HepG2 (cell line): ENCODE results near the gene RRAD.

Experiments used
- CEBPB ChIP-seq: IDR thresholded peaks from 2 replicates; pipeline ENCODE4 v1.6.1; 2011; ENCODE audit warnings: low read depth, low read length, improper control_type of control experiment, borderline replicate concordance
- EP300 ChIP-seq, 3 experiments: sonication (generic) in 1 of 3; formaldehyde crosslinking in 1 of 3; IDR thresholded peaks; 2 replicates each; pipeline versions ENCODE4 v1.5.1 to v1.6.1; 2011 to 2020; ENCODE audit warnings: low read depth in 2 of 3, low read length in 2 of 3, borderline replicate concordance in 1 of 3, improper control_type of control experiment in 1 of 3, mild to moderate bottlenecking in 1 of 3, missing genetic modification reagents in 1 of 3, moderate library complexity in 1 of 3
- FOXP1 ChIP-seq, 2 experiments: fragments of 450-650 bp in 1 of 2; IDR thresholded peaks; 2 replicates each; pipeline ENCODE4 v1.6.1; 2017 to 2018; ENCODE audit warnings: antibody characterized with exemption in 1 of 2
- JUN ChIP-seq: sonication (generic); formaldehyde crosslinking; IDR thresholded peaks from 2 replicates; pipeline ENCODE4 v1.4.0; 2020; ENCODE audit warnings: mild to moderate bottlenecking, missing genetic modification reagents
- POLR2A ChIP-seq, 2 experiments: IDR thresholded peaks; 2 replicates each; pipeline ENCODE4 v1.6.1; 2011; ENCODE audit warnings: low read depth in 2 of 2, low read length in 2 of 2, mild to moderate bottlenecking in 1 of 2, moderate library complexity in 1 of 2; ENCODE audit not compliant: insufficient read depth in 1 of 2
- ZNF274 ChIP-seq: sonication (generic); formaldehyde crosslinking; IDR thresholded peaks from 2 replicates; pipeline ENCODE4 v1.5.1; 2020; ENCODE audit warnings: mild to moderate bottlenecking, missing genetic modification reagents

- TF ChIP-seq EP300 (IDR thresholded peaks at IDR 0.05; ENCODE audit: low read depth in 2 of 2, low read length in 2 of 2) (no peak), EP300 (CRISPR knock-in tag; IDR thresholded peaks at IDR 0.05; ENCODE audit: borderline replicate concordance) (no peak), ZNF274 (CRISPR knock-in tag) (no peak), POLR2A (IDR thresholded peaks at IDR 0.05; ENCODE audit: insufficient read depth in 1 of 2, low read depth in 2 of 2, low read length in 2 of 2) (no peak), JUN (CRISPR knock-in tag) (no peak), FOXP1 (IDR thresholded peaks at IDR 0.05) (no peak), FOXP1 (CRISPR knock-in tag; IDR thresholded peaks at IDR 0.05) (no peak), CEBPB (no peak)
These were observed 34.9 kb upstream of the RRAD start for GRCh38 chr16:66960270-66960669.
